GDM1 (cell line): Measurements from ENCODE around the gene FERMT1.
"Not testable (repeated sequence)": the region's sequence is repeated elsewhere in the genome, so short reads cannot be mapped to it uniquely, and the experiment has no call there.

Experiments
- DNase-seq: peaks from one replicate; lab custom pipeline; 2025; lab: John Stamatoyannopoulos, UW

The FERMT1 gene

GRCh38 chr20:6039766-6040165 lies 83.1 kb downstream of the FERMT1 start:
- no peak for DNase-seq

DNA sequence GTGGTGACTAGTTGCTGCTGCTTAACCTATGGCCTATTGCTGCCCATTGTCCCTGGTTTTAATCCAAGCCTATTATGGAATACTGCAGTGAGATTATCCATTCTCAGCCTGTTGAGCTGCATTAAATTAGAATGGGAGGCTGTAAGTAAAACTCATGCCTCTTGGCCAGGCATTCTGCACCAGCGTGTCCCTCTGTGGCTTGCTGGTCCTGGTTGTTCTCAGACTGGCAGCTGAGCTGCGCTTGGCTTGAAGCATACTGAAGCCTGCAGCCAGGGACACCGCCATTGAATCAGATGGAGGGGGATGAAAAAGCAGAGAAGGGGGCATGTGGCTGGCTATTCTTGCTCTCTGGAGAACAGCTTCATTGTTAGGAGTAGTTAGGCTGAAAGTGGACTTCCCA lies 84.6 kb downstream of the FERMT1 start:
- no peak for DNase-seq

GRCh38 chr20:6037082-6037481 lies 85.7 kb downstream of the FERMT1 start:
- DNase-seq: no peak

GRCh38 chr20:6036213-6036612 lies 86.6 kb downstream of the FERMT1 start:
- DNase-seq: no peak

GRCh38 chr20:6034134-6034969 lies 88.5 kb downstream of the FERMT1 start:
- DNase-seq: peak; percentile 72

- not testable (repeated sequence) for DNase-seq
These were observed 89.9 kb downstream of the FERMT1 start for GRCh38 chr20:6032907-6033306.

DNA sequence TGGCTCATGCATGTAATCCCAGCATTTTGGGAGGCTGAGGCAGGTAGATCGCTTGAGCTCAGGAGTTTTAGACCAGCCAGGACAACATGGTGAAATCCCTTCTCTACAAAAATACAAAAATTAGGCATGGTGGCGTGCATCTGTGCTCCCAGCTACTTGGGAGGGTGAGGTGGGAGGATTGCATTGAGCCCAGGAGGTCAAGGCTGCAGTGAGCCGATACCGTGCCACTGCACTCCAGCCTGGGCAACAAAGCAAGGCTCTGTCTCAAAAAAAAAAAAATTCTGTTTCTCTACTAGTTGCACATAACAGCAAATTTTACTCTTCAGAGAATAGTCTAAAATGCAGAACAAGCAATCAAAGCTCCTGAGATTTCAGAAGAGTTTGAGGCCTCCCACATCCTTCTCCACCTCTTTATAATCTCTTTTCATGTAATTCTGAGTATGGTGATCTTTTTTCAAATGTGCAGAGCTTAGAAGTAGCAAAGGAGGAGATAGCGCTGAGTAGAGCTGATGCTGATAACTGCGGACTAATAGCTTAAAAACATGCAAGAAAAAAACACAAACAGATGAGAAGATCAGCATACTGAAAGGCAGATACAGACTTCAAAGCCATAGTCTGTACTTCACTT lies 92.3 kb downstream of the FERMT1 start:
- no peak for DNase-seq

DNA sequence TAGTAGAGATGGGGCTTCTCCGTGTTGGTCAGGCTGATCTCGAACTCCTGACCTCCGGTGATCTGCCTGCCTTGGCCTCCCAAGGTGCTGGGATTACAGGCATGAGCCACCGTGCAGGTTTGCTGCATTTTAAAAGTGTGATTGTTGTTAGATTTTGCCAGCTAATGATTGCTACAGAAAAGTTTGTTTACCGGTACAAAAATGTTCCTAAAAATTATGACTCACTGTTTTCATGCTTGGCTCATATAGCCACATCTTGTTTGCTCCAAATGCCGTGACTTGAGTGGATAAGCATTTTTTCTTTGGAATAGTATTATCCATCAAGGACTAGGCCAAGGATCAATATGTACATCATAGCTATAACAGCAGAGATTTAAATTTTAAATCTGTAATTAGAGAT lies 93.3 kb downstream of the FERMT1 start:
- DNase-seq: no peak

- DNase-seq: no peak
These were observed 94.0 kb downstream of the FERMT1 start for GRCh38 chr20:6028818-6029217.

DNA sequence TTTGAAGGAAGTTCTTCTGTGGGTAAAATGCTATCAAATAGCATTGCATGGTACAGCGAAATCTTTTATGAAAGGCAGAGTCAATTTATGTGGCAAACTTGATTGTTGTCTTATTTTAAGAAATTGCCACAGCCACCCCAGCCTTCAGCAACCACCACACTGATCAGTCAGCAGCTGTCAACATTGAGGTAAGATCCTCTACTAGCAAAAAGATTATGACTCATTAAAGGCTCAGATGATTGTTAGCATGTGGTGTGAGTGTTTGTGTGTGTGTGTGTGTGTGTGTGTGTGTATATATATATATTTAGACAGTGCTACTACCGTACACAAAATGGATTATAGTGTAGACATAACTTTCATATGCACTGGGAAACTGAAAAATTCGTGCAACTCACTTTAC lies 96.8 kb downstream of the FERMT1 start:
- no peak for DNase-seq
